ENCODE data around the gene ASPN. TPM values are rescaled to one million over a fixed set of nuclear protein-coding genes. Genes with fewer than 3 reads are reported as not detected.

Gene ASPN
- total and polyA plus RNA-seq, 9 of the 15 experiments (the other 6 are each of a cell fraction or from before 2014, with no cell fraction given): 0.03 to 0.07 TPM; not detected in 7

DNA sequence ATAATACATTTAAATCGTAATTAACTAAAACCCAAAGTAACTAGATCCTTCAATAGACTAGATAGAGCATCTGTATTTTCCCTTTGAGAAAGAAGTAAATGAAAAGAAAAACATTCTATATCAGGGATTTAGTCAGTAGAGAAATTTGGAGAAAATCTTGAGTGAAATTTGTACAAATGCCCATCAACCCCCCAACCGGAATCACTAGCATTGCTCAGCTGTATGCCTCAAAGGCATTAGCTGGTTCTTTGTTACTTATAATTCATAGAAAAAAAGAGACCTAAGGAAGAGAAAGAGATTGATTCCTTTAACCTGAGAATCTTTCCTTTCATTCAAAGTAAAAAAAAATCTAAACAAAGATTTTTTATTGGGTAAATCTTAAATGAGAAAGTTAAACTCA, 58.7 kb downstream of the ASPN start:
- H3K36me3 ChIP-seq (ENCODE audit: control insufficient read depth, insufficient read depth, low read length): no peaks in the 10 kb centered on the region
- no peaks in the 10 kb centered on the region for H3K9me3 ChIP-seq (replicated peaks; ENCODE audit: control insufficient read depth, insufficient read depth, low read depth, low read length)
- ChIA-PET POLR2A (no interaction called here), CTCF (ENCODE audit: low intra/inter-chr PET ratio) (interaction anchor here (0.5 kb wide), 1 partner anchor 48 kb away, joined by 3 read pairs; no protein-coding TSS in a partner anchor)
- no peak for ATAC-seq
- in situ Hi-C loops (cut with MboI): no loop called here
- no peaks in the 10 kb centered on the region for H3K9me1 ChIP-seq (ENCODE audit: control insufficient read depth, insufficient read depth, low read length)
- H3K4me2 ChIP-seq (ENCODE audit: insufficient read depth, low read length): no peak overlapping the region
- no peak overlapping the region for H3K27ac ChIP-seq (ENCODE audit: extremely low read depth, low read depth, low read length)
- no peak for TF ChIP-seq KDM2B (CRISPR knock-in tag; IDR thresholded peaks at IDR 0.05)
- TF ChIP-seq ZNF586 (CRISPR knock-in tag; conservative IDR thresholded peaks at IDR 0.05): no peak
- no peak for TF ChIP-seq NFRKB (IDR thresholded peaks at IDR 0.05; ENCODE audit: low read depth)
- TF ChIP-seq RAD21 (CRISPR knock-in tag; conservative IDR thresholded peaks at IDR 0.05 in 1 of 2, IDR thresholded peaks at IDR 0.05 in 1 of 2): no peak
- no peak for TF ChIP-seq COPS2 (conservative IDR thresholded peaks at IDR 0.05)
- no peak for TF ChIP-seq SETDB1 (IDR thresholded peaks at IDR 0.05; ENCODE audit: low read length)
- intact Hi-C loops (cut with micrococcal nuclease): no loop called here
- H4K20me1 ChIP-seq (replicated peaks; ENCODE audit: control insufficient read depth, insufficient read depth, low read length): no peaks in the 10 kb centered on the region
- no peak overlapping the region for H3K4me3 ChIP-seq
- 86% methylated on average over 2 of the region's 2 CpGs for WGBS (ENCODE audit: insufficient coverage, low coverage, missing lambda C conversion rate)
- BruUV-seq (replicated peaks): no TSS peak
- no peak for DNase-seq (ENCODE audit: extremely low read depth in 1 of 4, low spot score in 3 of 4)
- H2AFZ ChIP-seq (ENCODE audit: low read depth, low read length): no peak overlapping the region
- H3K79me2 ChIP-seq (ENCODE audit: control insufficient read depth, insufficient read depth, low read length): no peaks in the 10 kb centered on the region
- no peaks in the 10 kb centered on the region for H3K4me1 ChIP-seq (replicated peaks in 1 of 2; ENCODE audit: control insufficient read depth in 2 of 2, insufficient read depth in 2 of 2, low read length in 2 of 2)
- H3K27me3 ChIP-seq (ENCODE audit: control insufficient read depth in 2 of 2, insufficient read depth in 2 of 2, low read length in 2 of 2): no peaks in the 10 kb centered on the region
- H3K9ac ChIP-seq (ENCODE audit: insufficient read depth in 1 of 2, low read depth in 2 of 2, low read length in 2 of 2): no peak overlapping the region
- FAIRE-seq: no peak

All from K562 (cell line).